HG02840 (cell line): Measurements from ENCODE around the gene FAM98C.
"Not testable (repeated sequence)": the region's sequence is repeated elsewhere in the genome, so short reads cannot be mapped to it uniquely, and the experiment has no call there.

Source experiments
- ATAC-seq: cut with Tn5 transposase; IDR thresholded peaks from one replicate; pipeline ENCODE4 v1.9.1; 2021; ENCODE audit warnings: mild to moderate bottlenecking, moderate library complexity, moderate number of reproducible peaks; ENCODE audit not compliant: unreplicated experiment, low FRiP score

FAM98C gene

GRCh38 chr19:38422438-38422837 lies 19.5 kb downstream of the FAM98C start:
- no peak for ATAC-seq

GRCh38 chr19:38424272-38424671 lies 21.4 kb downstream of the FAM98C start:
- ATAC-seq, result no peak

- ATAC-seq, result no peak
Measured at GRCh38 chr19:38425222-38425809, 22.4 kb downstream of the FAM98C start.

DNA sequence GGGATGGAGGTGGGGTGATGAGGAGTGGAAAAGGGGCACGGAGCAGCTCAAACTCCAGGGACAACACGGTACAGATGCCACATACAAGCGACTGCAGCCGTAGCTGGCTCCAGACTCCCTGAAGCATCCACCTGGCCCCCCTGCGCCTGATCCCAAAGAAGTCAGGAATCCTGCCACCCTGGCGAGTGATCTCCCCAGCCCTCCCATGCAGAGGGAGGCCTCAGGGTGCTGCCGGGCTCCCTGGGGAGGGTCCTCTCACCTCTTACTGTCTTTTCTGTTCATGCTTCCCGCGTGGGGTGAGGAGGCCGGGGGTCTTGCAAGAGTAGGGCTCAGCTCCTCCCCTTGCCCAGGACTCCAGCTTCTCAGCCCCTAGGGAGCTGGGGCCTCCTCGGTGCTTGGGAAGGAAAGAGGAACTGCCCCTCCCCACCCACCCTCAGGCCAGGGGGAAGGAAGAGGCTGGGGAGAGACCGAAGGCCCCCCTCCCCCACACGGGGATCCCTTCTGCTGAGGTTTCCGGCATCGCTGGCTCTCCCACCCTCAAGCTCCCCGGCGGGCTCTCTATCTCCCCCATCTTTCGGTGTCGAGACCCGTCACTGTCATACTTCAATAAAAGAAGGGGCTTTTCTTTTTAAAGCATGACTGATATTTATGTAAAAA lies 23.0 kb downstream of the FAM98C start, which contains the start of gene RASGRP4:
TSS of gene RASGRP4 (minus strand) at position 410 of the 657 bp plus-strand sequence. CDS start at position 282, 128 bp downstream.
- no peak for ATAC-seq

DNA sequence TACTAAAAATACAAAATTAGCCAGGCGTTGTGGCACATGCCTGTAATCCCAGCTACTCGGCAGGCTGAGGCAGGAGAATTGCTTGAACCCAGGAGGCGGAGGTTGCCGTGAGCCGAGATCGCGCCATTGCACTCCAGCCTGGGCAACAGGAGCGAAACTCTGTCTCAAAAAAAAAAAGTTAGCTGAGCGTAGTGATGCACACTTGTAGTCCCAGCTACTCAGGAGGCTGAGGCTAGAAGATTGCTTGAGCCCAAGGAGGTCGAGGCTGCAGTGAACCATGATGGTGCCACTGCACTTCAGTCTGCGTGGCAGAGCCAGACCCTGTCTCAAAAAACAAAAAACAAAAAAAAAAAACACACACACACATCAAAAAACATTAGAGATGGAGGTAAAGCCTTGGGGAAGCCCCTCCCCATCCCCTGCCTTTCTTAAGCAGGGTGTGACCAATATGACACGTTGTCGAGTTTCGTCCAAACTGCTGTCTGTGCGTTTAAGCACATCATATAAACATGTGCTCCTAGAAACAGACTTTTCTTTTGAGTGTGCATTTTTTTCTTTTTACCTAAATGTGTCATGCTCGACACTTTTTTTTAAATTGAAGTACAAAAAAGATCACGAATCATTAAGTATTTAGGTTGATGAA lies 24.3 kb downstream of the FAM98C start:
- ATAC-seq, result not testable (repeated sequence)

DNA sequence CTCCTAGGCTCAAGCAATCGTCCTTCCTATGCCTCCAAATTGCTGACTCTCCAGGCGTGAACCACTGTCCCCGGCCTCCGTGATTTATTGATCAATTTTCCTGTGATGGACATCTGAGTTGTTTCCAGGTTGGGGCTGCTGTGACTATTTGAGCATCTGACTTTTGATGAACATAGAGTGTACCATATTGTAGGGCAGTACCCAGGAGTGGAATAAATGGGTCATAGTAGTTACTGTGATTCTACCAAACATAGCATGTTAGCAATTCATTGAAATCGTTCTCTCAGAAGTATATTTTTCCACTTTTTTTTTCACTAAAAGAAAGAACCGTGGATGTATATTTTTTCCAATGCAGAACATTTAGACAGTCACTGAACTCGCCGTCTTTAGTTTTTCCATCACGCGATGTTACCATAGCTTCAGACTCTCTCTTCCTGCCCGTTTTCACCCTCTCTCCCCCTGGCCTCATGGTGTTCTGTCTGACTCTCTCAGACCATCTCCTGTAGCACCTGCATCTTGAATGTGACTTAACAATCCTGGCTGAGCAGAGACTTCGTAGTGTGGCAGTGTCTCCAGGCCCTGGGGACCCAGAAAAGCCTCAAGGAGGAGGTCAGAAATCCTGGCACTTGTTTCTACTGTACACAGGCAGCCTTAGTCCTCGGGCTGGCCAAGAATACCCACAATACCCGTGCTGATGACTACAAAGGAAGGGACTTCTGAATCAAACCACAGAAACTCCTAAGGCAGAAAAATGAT lies 26.3 kb downstream of the FAM98C start:
- no peak for ATAC-seq

GRCh38 chr19:38429811-38430156 lies 26.9 kb downstream of the FAM98C start:
- ATAC-seq, result no peak

GRCh38 chr19:38430931-38431330 lies 28.0 kb downstream of the FAM98C start:
- ATAC-seq, result no peak

- ATAC-seq, result no peak
Measured at GRCh38 chr19:38433268-38433733, 30.4 kb downstream of the FAM98C start, which contains the start of gene RYR1. Gene RYR1 (plus strand): TSS chr19:38433691. CDS start chr19:38433830, 139 bp downstream.

GRCh38 chr19:38434549-38435051 lies 31.7 kb downstream of the FAM98C start:
- no peak for ATAC-seq

DNA sequence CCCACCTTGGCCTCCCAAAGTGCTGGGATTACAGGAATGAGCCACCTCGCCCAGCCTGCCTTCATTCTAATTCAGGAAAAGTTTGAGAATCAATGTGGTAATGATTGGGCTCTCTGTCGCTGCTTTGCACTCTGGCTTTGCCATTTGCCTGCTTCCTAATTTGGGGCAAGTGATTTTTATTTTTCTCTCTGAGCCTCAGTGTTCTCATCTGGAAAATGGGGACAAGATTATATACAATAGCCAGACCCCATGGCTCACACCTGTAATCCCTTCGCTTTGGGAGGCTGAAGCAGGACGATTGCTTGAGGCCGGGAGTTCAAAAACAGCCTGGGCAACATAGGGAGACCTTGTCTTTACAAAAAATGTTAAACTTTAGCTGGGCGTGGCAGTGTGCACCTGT lies 34.4 kb downstream of the FAM98C start:
- ATAC-seq, result no peak

DNA sequence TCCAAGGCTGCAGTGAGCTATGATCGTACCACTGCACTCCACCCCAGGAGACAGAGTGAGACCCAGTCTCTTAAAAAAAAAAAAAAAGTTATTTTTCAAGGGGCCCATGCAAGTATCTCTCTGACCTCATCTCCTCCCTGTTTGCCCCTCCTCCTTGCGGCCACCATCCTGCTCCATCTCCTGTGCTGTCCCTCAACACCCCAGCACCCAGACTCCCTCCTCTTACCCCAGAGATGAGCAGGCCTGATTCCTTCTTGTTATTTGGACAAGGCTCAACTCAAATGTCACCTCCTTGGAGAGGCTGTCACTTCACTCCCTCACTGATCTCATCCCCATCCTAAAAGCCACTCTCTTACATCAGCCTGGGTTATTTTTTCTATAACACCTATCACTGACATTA lies 35.0 kb downstream of the FAM98C start:
- ATAC-seq, result no peak

DNA sequence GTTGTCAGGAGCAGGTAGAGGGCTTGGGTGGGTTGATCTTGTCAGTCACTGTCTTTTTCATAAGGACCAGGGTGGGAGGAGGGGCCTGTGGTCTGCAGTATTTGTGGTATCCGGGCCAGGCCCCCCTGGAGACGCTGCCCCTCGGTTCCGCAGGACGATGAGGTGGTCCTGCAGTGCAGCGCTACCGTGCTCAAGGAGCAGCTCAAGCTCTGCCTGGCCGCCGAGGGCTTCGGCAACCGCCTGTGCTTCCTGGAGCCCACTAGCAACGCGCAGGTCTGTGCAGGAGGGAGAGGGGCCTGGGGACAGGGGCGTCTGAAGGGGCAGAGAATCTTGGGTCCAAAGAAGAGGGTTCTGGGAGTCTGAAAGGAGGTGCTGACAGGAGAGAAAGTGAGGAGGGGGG lies 37.7 kb downstream of the FAM98C start:
- no peak for ATAC-seq

DNA sequence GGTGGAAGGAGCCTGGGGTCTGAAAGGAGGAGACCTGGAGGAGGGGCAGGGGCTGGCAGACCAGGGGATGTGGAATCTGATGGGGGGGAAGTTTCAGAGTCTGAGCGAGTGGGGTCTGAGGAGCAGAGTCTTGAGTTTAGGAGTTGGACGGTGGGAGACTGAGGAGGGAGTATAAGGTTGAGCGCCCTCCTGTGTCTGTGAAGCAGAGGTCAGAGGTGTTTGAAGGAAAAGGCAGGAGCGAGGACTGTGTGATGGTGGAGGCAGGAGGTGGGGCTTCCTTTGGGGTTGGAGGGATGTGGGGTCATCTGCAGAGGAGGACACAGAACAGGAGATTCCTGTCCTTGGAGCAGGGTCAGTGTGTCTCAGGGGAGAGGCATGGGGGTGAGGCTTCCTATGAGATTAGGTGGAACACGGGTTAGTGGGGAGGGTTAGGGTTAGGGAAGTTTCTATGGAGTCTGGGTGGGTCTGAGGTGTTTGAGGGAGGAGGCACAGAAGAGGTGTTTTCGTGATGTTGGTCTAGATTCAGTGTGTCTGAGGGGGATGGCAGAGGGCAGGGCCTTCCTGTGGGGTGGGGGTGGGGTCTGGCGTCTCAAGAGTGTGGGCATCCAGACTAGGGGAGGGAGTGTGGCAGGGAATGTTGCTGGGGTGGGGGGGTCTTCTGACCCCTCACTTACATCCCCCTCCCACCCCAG lies 38.9 kb downstream of the FAM98C start:
- no peak for ATAC-seq

GRCh38 chr19:38442736-38443135 lies 39.8 kb downstream of the FAM98C start:
- no peak for ATAC-seq

DNA sequence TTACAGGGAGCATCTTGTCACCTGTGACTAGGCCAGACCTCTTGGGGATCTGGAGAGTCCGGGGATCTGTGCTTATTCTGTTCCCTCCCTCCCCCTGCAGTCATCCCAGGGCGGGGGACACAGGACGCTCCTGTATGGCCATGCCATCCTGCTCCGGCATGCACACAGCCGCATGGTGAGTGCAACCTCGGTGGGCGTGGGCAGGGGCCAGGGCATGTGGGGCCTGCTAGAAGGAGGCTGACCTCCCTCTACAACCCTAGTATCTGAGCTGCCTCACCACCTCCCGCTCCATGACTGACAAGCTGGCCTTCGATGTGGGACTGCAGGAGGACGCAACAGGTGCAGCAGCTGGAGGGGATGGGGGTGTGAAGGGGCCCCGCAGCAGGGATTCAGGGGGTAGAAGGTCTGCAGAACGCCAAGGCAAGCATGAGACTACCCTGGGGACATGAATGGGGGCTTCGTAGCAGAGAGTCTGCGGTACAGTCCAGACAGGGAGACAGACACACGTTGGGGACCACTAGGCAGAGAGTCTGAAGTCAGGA lies 40.6 kb downstream of the FAM98C start:
- ATAC-seq, result no peak

GRCh38 chr19:38444026-38444425 lies 41.1 kb downstream of the FAM98C start:
- ATAC-seq, result no peak

GRCh38 chr19:38445362-38445761 lies 42.5 kb downstream of the FAM98C start:
- ATAC-seq, result no peak

- no peak for ATAC-seq
Measured at GRCh38 chr19:38448225-38448624, 45.3 kb downstream of the FAM98C start.

DNA sequence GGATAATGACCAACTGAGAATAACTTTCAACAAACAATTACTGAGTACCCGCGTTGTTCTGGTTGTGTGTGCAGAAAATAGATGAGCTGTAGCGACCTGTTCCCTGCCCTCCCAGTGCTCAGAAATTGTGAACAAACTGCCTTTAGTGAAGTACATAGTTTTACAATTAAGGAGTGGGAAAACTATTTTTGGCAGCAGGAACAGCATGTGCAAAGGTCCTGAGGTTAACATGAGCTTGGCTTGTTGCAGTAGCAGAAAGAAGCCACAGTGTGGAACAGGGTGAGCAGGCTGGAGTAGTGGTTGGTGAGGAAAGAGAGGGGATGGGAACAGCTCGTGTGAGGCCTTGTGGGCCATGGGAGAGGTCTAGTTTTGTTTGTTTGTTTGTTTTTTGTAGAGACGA lies 46.6 kb downstream of the FAM98C start:
- ATAC-seq, result no peak
